ENCODE measurements around the gene WDR86. TPM values are rescaled to one million over a fixed set of nuclear protein-coding genes. Genes with fewer than 3 reads are reported as not detected.

Gene WDR86, protein sequence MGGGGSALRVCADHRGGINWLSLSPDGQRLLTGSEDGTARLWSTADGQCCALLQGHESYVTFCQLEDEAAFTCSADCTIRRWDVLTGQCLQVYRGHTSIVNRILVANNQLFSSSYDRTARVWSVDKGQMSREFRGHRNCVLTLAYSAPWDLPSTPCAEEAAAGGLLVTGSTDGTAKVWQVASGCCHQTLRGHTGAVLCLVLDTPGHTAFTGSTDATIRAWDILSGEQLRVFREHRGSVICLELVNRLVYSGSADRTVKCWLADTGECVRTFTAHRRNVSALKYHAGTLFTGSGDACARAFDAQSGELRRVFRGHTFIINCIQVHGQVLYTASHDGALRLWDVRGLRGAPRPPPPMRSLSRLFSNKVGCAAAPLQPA
- 13.0 and 83.0 TPM in 2 replicates for total RNA-seq (ENCODE audit: low replicate concordance)
- long read RNA-seq, partial matches to known transcripts, result 0 of 3 reads
- long read RNA-seq, other reads (novel, unspliced or antisense), result 3 of 3 reads

DNA sequence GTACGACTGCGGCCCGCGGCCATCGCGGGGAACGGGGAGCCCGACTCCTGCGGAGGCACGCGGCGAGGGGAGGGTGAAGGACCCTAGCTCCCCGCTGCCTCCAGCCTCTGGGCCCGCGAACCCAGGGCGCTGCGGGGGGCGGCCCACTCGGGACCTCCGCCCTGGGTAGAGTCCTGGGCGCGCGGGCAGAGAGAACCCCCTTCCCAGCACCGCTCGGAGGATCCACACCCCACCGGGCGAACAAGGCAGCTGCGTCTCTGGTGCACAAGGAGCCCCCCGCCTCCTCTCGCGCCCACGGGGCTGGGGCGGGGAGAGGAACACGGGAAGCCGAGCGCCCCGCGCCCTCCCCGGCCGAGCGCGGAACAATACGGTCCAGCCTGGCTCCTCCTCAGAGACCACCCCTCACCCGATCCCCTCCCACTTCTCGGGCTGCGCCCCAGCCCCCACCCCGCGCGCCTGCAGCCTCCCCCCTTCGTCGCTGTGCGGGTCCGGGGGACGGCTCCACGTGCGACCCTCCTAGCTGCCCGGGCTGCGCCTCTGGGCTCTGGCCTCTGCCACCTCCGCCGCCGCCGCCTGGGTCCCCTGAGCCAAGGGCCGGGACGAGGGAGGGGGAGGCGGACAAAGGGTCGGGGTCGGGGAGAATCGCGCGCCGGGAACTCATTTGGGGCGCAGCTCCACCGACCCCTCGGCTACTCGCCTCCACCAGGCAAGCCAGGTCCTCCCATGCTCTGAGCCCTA lies at the start of gene WDR86:
WDR86 (minus strand) TSS at position 372 of the 738 bp plus-strand sequence. CDS start 449 bp downstream, outside the sequence.
- Mint-ChIP-seq H3K36me3 (no peaks in the 10 kb centered on the region), H3K27ac (peak within 1 kb of the TSS; percentile 79), H3K4me1 (ENCODE audit: unreplicated experiment) (peaks cover 29% of the 10 kb centered on the region)

DNA sequence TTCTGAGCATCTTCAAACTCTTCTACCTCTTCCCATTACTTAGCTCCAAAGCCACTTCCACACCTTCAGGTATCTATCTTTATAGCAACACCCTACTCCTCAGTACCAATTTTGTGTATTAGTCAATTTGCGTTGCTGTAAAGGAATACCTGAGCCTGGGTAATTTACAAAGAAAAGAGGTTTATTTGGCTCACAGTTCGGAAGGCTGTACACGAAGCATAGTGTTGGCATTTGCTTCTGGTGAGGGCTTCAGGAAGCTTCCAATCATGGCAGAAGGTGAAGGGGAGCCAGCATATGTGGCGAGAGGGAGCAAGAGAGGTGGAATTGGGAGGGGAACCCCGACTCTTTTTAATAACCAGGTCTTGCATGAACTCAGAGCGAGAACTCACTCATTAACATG lies 47.7 kb upstream of the WDR86 start:
- peaks cover 4% of the 10 kb centered on the region for H3K36me3 Mint-ChIP-seq
- H3K9me3 Mint-ChIP-seq, result peaks cover 2% of the 10 kb centered on the region
- DNase-seq (ENCODE audit: extremely low spot score, unreplicated experiment), result no peak
- peaks cover 3% of the 10 kb centered on the region for H3K27me3 Mint-ChIP-seq
- TF ChIP-seq, protein P1, sequence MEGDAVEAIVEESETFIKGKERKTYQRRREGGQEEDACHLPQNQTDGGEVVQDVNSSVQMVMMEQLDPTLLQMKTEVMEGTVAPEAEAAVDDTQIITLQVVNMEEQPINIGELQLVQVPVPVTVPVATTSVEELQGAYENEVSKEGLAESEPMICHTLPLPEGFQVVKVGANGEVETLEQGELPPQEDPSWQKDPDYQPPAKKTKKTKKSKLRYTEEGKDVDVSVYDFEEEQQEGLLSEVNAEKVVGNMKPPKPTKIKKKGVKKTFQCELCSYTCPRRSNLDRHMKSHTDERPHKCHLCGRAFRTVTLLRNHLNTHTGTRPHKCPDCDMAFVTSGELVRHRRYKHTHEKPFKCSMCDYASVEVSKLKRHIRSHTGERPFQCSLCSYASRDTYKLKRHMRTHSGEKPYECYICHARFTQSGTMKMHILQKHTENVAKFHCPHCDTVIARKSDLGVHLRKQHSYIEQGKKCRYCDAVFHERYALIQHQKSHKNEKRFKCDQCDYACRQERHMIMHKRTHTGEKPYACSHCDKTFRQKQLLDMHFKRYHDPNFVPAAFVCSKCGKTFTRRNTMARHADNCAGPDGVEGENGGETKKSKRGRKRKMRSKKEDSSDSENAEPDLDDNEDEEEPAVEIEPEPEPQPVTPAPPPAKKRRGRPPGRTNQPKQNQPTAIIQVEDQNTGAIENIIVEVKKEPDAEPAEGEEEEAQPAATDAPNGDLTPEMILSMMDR (conservative IDR thresholded peaks at IDR 0.05), result no peak
- H3K4me3 Mint-ChIP-seq, result no peak overlapping the region
- H3K4me1 Mint-ChIP-seq (ENCODE audit: unreplicated experiment), result peaks cover 30% of the 10 kb centered on the region
- no peak overlapping the region for H3K27ac Mint-ChIP-seq

More for the DNA sequence above, at the start of gene WDR86:
- Mint-ChIP-seq H3K27me3 (peaks cover 26% of the 10 kb centered on the region), H3K9me3 (peaks cover 4% of the 10 kb centered on the region), H3K4me3 (peak within 1 kb of the TSS; percentile 93)
- TF ChIP-seq, protein P1 (conservative IDR thresholded peaks at IDR 0.05), result peak; percentile 48
- peak; percentile 84 for DNase-seq (ENCODE audit: extremely low spot score, unreplicated experiment)

DNA sequence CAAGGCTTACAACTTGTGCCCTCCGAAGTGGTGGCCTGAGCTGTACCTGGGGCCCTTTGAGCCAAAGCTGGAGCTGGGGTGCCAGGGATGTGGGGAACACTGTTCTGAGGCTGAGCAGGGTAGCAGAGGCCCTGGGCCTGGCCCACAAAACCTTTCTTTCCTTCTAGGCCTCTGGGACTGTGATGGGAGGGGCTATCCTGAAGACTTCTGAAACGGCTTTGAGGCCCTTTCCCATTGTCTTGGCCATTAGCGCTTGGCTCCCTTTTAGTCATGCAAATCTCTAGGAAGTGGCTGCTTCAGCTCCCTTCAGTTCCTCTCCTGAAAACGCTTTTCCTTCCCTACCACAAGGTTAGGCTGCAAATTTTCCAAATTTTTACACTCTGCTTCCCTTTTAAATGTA lies 46.9 kb upstream of the WDR86 start:
- peak; percentile 43 for DNase-seq (ENCODE audit: extremely low spot score, unreplicated experiment)
- TF ChIP-seq, protein P1 (conservative IDR thresholded peaks at IDR 0.05), result no peak
- H3K9me3 Mint-ChIP-seq, result no peaks in the 10 kb centered on the region
- H3K4me3 Mint-ChIP-seq, result no peak overlapping the region
- no peak overlapping the region for H3K27ac Mint-ChIP-seq
- H3K27me3 Mint-ChIP-seq, result peaks cover 3% of the 10 kb centered on the region
- H3K4me1 Mint-ChIP-seq (ENCODE audit: unreplicated experiment), result peaks cover 34% of the 10 kb centered on the region
- H3K36me3 Mint-ChIP-seq, result no peaks in the 10 kb centered on the region

DNA sequence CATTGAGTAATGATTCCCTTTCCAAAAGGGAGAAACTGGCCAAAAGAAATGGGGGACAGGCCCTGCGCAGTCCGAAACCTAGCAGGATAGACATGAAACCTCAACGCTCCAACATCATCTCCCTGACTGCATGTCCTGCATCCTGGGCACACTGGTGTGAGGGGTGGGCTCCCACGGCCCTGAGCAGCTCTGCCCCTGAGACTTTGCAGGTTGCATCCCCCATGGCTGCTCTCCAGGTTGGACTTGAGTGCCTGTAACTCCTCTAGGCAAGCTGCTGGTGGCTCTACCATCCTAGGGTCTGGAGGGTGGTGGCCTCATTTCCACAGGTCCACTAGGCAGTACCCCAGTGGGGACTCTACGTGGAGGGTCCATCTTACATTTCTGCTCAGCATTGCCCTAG lies 46.4 kb upstream of the WDR86 start:
- H3K4me1 Mint-ChIP-seq (ENCODE audit: unreplicated experiment), result peaks cover 33% of the 10 kb centered on the region
- TF ChIP-seq, protein P1 (conservative IDR thresholded peaks at IDR 0.05), result no peak
- no peak overlapping the region for H3K27ac Mint-ChIP-seq
- H3K27me3 Mint-ChIP-seq, result peaks cover 3% of the 10 kb centered on the region
- no peaks in the 10 kb centered on the region for H3K36me3 Mint-ChIP-seq
- DNase-seq (ENCODE audit: extremely low spot score, unreplicated experiment), result peak; percentile 60
- H3K9me3 Mint-ChIP-seq, result no peaks in the 10 kb centered on the region
- no peak overlapping the region for H3K4me3 Mint-ChIP-seq

DNA sequence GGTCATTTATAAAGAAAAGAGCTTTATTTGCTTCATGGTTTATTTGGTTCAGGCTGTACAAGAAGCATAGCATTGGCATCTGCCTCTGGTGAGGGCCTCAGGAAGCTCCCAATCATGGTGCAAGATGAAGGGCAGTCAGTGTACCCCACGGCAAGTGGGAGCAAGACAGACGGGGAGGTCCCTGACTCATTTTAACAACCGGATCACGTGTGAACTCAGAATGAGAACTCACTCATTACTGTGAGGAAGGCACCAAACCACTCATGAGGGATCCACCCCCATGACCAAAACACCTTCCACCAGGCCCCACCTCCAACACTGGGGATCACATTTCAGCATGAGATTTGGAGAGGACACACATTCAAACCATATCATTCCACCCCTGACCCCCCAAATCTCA lies 45.9 kb upstream of the WDR86 start:
- DNase-seq (ENCODE audit: extremely low spot score, unreplicated experiment), result peak; percentile 20
- peaks cover 3% of the 10 kb centered on the region for H3K27me3 Mint-ChIP-seq
- no peaks in the 10 kb centered on the region for H3K36me3 Mint-ChIP-seq
- no peak overlapping the region for H3K4me3 Mint-ChIP-seq
- no peaks in the 10 kb centered on the region for H3K9me3 Mint-ChIP-seq
- H3K4me1 Mint-ChIP-seq (ENCODE audit: unreplicated experiment), result peaks cover 27% of the 10 kb centered on the region
- no peak overlapping the region for H3K27ac Mint-ChIP-seq
- TF ChIP-seq, protein P1 (conservative IDR thresholded peaks at IDR 0.05), result no peak

Data from type B pancreatic cell (in vitro differentiated cells).